NOMO-1 treated with dmso at 0.1 percent for 144 hours (cell line): ENCODE measurements around the gene SRRM5.
"Not testable (repeated sequence)": the region's sequence is repeated elsewhere in the genome, so short reads cannot be mapped to it uniquely, and the experiment has no call there.

Source experiments
- DNase-seq: peaks from one replicate; lab custom pipeline; 2025; ENCODE audit not compliant: unreplicated experiment; lab: John Stamatoyannopoulos, UW

SRRM5 gene

DNA sequence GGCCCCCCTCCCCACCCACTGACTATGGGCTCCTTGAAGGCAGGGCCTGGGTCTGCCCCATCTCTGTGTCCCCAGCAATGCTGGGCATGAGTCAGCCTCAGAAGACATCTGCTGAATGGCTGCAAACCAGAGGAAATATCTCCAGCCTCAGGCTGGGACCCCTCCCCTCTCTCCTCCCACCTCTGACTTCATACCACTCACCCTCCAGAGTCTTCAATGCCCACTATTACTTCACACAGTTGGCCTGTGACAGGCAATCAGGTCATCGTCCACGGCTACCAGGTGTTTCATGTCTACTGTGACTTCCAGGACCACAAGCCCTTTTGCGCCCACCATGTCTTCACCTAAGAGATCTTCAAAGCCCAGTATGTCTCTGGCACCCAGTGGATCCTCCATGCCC lies at the start of gene SRRM5:
SRRM5 (plus strand) TSS at position 301 of the 400 bp plus-strand sequence; CDS start at position 335, 34 bp downstream.
- DNase-seq, result no peak

DNA sequence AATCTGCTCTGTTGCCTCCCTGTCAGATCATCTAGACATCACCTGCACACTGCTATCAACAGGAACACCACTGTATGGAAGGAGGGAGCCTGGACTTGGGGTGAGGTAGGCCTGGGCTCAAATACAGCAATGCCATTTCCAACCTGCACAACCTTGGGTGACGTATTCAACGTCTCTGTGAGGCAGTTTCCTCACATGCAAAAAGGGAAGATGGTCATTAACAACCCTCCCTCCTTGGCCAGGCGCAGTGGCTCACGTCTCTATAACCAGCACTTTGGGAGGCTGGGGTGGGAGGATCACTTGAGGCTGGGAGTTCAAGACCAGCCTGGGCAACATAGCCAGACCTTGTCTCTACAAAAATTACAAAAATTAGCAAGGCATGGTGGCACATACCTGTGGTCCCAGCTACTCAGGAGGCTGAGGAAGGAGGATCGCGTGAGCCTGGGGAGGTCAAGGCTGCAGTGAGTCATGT lies 49.6 kb upstream of the SRRM5 start:
- no peak for DNase-seq

DNA sequence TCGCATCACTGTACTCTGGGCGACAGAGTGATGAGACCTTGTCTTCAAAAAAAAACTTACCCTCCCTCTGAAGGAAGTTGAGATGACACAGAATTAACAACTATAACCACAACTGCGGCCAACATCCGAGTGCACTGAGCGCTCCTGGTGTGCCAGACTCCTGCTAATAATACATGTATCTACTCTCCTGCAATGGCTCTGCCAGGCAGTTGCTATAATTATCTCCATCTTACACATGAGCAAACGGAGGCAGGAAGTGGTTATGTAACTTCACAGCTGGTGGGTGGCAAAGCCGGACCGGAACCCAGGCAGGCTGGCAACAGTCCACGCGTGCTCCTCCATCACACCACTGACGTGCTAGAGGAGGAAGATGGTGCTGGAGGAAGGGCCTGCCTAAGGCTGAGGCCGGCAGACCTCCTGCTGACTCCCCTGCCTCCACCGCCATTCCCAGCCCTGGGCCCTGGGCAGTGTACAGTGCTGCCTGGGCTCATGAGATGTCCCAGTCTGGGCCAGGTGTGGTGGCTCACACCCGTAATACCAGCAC lies 49.1 kb upstream of the SRRM5 start:
- peak; percentile 97 for DNase-seq

DNA sequence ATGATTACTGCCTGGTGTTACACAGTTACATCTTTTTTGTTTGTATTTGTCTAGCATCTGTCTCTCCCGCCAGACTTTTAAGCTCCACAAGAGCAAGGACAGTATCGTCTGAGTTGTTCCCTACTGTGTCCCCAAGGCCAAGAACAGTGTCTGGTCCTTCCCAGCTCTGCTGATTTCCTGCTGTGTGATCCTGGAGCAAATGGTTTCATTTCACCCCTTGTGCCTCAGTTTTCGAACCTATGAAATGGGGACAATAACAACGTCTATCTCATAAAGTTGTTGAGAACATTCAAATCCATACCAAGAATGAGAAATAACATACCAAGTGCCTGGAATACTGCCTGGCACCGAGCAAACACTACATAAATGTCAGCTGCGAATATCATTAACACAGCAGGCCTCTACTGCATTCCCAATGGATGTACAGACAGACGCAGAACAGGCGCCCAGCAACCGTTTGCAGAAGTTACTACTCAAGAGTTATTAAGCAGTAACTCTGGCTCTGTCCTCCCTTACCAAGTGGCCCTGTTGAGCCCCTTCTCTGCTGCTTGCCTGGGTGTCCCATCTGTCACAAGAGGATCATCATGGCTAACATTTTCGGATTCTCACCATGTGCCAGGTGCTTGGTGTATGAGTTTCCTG lies 48.0 kb upstream of the SRRM5 start:
- DNase-seq, result no peak

GRCh38 chr19:43564800-43565199 lies 47.1 kb upstream of the SRRM5 start:
- DNase-seq, result no peak

- DNase-seq, result no peak
These were observed 42.2 kb upstream of the SRRM5 start for GRCh38 chr19:43569657-43570056.

- DNase-seq, result no peak
These were observed 41.6 kb upstream of the SRRM5 start for GRCh38 chr19:43570174-43570791.

- DNase-seq, result no peak
These were observed 39.7 kb upstream of the SRRM5 start for GRCh38 chr19:43572171-43572588.

GRCh38 chr19:43574424-43575155 lies 37.3 kb upstream of the SRRM5 start:
- DNase-seq, result no peak

- DNase-seq, result peak; percentile 99
These were observed 36.5 kb upstream of the SRRM5 start, which contains the start of the genes PINLYP and XRCC1 for GRCh38 chr19:43575156-43575950. TSS of gene PINLYP (plus strand) at chr19:43575801. CDS start at chr19:43577192, 1,391 bp downstream. TSS of gene XRCC1 (minus strand) at chr19:43575527. CDS start at chr19:43575458, 69 bp downstream.

DNA sequence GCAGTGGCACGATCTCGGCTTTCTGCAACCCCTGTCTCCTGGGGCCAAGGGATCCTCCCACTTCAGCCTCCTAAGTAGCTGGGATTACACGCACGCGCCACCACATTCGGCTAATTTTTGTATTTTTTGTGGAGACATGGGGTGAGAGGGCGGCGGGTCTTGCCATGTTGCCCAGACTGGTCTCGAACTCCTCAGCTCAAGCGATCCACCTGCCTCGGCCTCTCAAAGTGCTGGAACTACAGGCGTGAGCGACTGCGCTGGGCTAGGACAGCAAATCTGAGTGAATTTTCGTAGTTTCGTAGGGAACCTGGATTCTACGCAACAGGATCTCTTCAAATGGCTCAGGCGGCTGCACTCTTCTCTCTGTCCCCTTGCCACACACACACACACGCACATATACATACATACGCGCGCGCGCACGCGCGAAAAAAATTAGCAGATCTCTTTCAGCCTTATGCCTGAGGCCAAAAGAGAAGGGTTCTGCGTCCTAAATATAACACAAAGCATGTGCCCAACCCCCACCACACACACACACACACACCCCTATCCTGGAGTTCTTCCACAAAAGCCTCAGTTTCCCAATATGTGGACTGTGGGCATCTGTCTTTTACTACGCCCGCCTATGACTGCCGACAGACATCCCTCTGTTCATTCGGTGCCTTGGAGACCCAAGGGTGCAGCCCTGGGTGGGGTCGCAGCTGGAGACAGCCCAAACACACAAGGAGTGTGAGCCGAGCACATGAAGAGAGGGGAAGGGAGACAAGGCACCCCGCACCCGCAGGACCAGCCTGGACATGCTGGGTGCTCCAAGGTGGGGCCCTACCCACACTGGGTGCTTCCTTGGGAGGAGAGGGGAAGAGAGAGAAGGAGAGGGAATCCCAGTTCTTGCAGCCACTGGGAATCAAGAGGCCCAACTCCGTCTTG lies 35.7 kb upstream of the SRRM5 start:
- DNase-seq, result no peak

DNA sequence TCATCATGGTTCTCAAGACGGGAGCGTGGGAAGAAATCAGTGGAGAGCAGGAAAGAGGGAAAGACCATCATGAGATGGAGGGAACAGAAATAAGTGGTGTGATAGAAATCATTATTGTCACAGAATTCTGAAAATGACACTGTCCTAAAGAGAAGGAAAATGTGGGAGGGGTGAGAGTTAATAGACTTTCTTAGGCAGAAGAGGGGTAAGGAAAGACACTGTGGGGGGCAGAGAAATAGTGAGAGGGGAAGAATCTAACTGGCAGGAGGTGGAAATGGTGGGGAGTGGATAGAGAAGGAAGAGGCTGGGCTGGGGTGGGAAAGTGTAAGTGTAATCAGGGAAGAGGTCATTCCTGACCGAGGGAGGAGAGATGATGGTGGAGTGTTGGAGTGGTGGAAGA lies 33.1 kb upstream of the SRRM5 start:
- no peak for DNase-seq

DNA sequence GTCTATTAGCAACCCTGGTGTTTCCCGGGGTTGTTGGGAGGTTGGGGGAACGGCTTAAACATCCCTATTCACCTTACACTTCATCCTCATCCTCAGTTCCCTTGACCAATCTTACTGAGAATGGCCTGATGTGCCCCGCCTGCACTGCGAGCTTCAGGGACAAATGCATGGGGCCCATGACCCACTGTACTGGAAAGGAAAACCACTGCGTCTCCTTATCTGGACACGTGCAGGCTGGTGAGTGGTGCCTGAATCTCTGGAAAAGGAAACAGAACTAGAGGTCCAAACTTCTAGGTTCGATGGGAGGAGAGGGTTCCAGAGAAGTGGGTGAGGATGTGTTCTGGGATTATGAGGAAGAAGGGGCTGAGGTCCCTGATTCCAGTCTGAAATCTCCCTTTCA lies 30.4 kb upstream of the SRRM5 start:
- DNase-seq, result no peak

- no peak for DNase-seq
These were observed 29.4 kb upstream of the SRRM5 start for GRCh38 chr19:43582495-43582894.

DNA sequence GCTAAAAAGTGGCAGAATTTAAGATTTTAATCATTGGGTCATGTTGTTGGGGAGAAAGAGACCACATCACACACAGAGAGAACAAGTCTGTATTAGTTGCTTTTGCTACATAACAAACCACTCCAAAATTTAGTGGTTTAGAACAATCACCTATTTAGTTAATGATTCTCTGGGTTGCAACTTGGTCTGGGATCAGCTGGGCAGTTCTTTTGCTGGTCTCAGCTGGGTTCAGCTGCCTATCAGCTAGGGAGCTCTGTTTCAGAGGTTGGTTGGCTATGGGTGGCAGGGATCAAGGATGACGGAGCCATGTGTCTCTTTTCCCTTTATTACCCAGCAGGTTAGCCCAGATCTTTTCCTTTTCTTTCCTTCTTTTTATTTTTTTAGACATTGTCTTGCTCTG lies 27.4 kb upstream of the SRRM5 start:
- DNase-seq, result no peak

DNA sequence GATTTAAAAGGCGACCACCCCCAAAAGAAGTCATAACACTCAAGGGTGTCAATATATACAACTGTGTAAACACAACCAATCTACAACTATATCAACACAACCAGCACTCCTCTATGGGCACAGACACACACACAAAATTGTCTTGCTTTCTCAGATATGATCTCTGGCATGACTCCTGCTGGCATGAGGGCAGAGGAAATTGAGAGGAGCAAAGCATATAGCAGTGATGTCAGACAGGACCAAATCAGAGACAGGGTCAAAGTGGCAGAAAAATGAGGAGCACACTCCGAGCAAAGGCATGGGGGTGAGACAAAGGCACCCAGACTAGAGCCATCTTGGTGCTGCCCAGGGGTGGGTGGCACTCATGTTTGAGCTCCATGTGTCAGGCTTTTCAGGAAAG lies 25.5 kb upstream of the SRRM5 start:
- DNase-seq, result no peak

- not testable (repeated sequence) for DNase-seq
These were observed 24.9 kb upstream of the SRRM5 start for GRCh38 chr19:43587029-43587428.

GRCh38 chr19:43589277-43589676 lies 22.6 kb upstream of the SRRM5 start:
- no peak for DNase-seq

- DNase-seq, result no peak
These were observed 22.2 kb upstream of the SRRM5 start for GRCh38 chr19:43589678-43590077.
